BLaER1 (cell line): Measurements from ENCODE around the gene H2BK1.

ENCODE experiments used
- H3K27ac ChIP-seq: shearing (Covaris generic); formaldehyde crosslinking; 2 replicates; pipeline ENCODE4 v1.8.1; 2022
- H3K27me3 ChIP-seq: shearing (Covaris generic); formaldehyde crosslinking; 2 replicates; pipeline ENCODE4 v1.8.1; 2022
- H3K36me3 ChIP-seq: shearing (Covaris generic); formaldehyde crosslinking; 2 replicates; pipeline ENCODE4 v1.8.1; 2022
- H3K4me1 ChIP-seq: shearing (Covaris generic); formaldehyde crosslinking; 2 replicates; pipeline ENCODE4 v1.8.1; 2022
- H3K4me2 ChIP-seq: shearing (Covaris generic); formaldehyde crosslinking; 2 replicates; pipeline ENCODE4 v1.8.1; 2022
- H3K4me3 ChIP-seq: shearing (Covaris generic); formaldehyde crosslinking; 2 replicates; pipeline ENCODE4 v1.8.1; 2022
- H3K9ac ChIP-seq: shearing (Covaris generic); formaldehyde crosslinking; 2 replicates; pipeline ENCODE4 v1.8.1; 2022
- H3K9me3 ChIP-seq: shearing (Covaris generic); formaldehyde crosslinking; 2 replicates; pipeline ENCODE4 v1.8.1; 2022
- H4K20me1 ChIP-seq: shearing (Covaris generic); formaldehyde crosslinking; 2 replicates; pipeline ENCODE4 v1.8.1; 2022
- Cebpa-rat ChIP-seq: shearing (Covaris generic); IDR thresholded peaks from 2 replicates; pipeline ENCODE4 v1.8.1; 2022

H2BK1 gene

DNA sequence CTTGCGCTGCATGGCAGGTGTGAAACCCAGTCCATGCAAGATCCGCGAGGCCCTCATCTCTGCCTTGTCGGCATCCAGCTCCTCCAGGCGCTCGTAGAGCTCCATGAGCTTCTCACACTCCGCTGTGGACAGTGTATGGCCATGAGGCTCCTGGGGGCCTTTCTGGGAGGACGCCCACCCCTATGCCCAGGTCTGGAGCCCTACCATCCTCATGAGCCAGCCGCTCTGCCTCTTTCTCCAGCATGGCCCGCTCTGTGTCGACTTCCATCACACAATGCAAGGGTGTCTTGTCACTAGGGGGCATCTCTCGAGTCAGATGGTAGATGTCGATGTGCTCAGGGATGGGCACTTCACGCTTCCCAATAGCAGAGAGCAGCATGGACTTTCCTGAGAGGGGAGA is 13.4 kb upstream of the H2BK1 start:
- TF ChIP-seq Cebpa-rat, result no peak
- Histone ChIP-seq H4K20me1 (peaks cover 25% of the 10 kb centered on the region), H3K27ac (no peak overlapping the region), H3K27me3 (no peaks in the 10 kb centered on the region), H3K9me3 (no peaks in the 10 kb centered on the region), H3K4me3 (no peak overlapping the region), H3K9ac (no peak overlapping the region), H3K4me1 (peaks cover 23% of the 10 kb centered on the region), H3K36me3 (peaks cover 68% of the 10 kb centered on the region), H3K4me2 (no peak overlapping the region)

- Histone ChIP-seq H3K27me3 (no peaks in the 10 kb centered on the region), H3K36me3 (peaks cover 98% of the 10 kb centered on the region), H3K9me3 (no peaks in the 10 kb centered on the region), H3K4me3 (no peak overlapping the region), H3K4me2 (no peak overlapping the region), H3K9ac (no peak overlapping the region), H3K4me1 (no peaks in the 10 kb centered on the region), H3K27ac (no peak overlapping the region), H4K20me1 (peaks cover 20% of the 10 kb centered on the region)
- TF ChIP-seq Cebpa-rat, result no peak
These were observed 7.9 kb upstream of the H2BK1 start for GRCh38 chr7:151218170-151218569.

GRCh38 chr7:151215396-151215795 is 5.1 kb upstream of the H2BK1 start:
- no peak overlapping the region for H3K4me2 ChIP-seq
- peaks cover 96% of the 10 kb centered on the region for H3K36me3 ChIP-seq
- peaks cover 42% of the 10 kb centered on the region for H4K20me1 ChIP-seq

DNA sequence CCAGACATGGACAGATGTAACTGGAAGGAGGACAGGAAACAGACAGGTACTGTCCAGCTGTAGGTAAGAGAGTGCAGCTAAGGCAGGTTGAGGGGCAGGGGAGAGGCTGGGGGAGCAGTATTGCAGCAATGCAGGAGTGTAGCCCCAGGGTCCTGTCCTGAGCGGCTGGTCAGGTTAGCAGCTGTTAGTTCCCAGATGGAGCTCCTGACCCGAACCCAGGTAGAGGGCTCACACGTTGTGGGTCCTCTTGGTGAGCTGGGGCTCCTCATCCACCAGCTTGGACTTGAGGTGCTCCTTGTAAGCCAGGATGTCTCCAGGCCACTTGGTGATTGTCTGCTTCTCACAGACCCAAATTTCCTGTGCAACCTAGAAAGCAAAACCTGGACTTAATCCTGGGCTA is 3.5 kb upstream of the H2BK1 start:
- no peaks in the 10 kb centered on the region for H3K9me3 ChIP-seq
- no peak overlapping the region for H3K4me3 ChIP-seq
- no peak overlapping the region for H3K27ac ChIP-seq
- no peaks in the 10 kb centered on the region for H3K4me1 ChIP-seq
- peaks cover 42% of the 10 kb centered on the region for H4K20me1 ChIP-seq
- no peak overlapping the region for H3K9ac ChIP-seq
- no peaks in the 10 kb centered on the region for H3K27me3 ChIP-seq
- TF ChIP-seq Cebpa-rat, result no peak
- H3K36me3 ChIP-seq, result peaks cover 80% of the 10 kb centered on the region
- H3K4me2 ChIP-seq, result no peak overlapping the region

More at GRCh38 chr7:151215396-151215795, 5.1 kb upstream of the H2BK1 start:
- Histone ChIP-seq H3K27me3 (no peaks in the 10 kb centered on the region), H3K9ac (no peak overlapping the region), H3K9me3 (no peaks in the 10 kb centered on the region), H3K4me1 (no peaks in the 10 kb centered on the region), H3K27ac (no peak overlapping the region), H3K4me3 (no peak overlapping the region)
- TF ChIP-seq Cebpa-rat, result no peak

DNA sequence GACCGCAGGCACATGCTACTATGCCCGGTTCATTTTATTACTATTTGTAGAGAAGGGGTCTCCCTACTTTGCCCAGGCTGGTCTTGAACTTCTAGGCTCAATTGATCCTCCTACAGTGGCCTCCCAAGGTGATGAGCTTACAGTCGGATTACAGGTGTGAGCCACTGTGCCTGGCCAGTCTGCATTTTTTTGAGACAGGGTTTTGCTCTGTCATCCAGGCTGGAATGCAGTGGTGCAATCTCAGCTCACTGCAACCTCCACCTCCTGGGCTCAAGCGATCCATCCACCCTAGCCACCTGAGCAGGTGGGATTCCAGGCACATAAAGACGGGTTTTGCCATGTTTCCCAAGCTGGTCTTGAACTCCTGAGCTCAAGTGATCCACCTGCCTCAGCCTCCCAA is 2.3 kb upstream of the H2BK1 start:
- H3K27ac ChIP-seq, result no peak overlapping the region
- H3K4me1 ChIP-seq, result peaks cover 5% of the 10 kb centered on the region
- no peaks in the 10 kb centered on the region for H3K9me3 ChIP-seq
- no peak overlapping the region for H3K4me2 ChIP-seq
- no peaks in the 10 kb centered on the region for H3K27me3 ChIP-seq
- no peak overlapping the region for H3K9ac ChIP-seq
- peaks cover 68% of the 10 kb centered on the region for H3K36me3 ChIP-seq
- TF ChIP-seq Cebpa-rat, result no peak
- no peak overlapping the region for H3K4me3 ChIP-seq
- peaks cover 42% of the 10 kb centered on the region for H4K20me1 ChIP-seq

DNA sequence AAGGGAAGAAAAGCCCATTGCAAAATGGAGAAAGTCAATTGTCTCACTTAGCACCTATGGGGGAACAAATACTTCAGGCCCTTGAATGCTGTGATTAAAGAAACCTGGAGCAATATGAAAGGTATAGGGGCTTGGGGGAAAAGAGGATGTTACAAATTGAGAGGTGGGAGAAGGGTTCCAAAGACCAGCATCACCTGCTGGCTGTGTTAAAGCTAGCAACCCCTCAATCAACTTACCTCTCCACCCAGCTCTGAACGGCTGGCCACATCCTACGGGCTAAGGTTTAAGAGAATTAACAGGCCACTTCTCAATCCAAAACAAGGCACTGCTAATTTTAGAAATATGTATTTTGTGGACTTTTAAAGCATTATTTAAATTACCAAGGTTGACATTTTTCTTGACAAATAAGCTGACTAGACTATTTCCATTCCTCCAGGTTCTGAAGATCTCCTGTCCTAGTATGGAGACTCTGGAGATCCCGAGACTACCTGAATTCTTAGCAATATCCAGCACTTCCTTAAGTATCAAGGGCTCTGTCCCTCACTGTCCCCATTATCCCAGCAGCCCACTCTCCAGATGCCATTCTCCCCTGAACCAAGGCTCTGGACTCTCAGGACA is 976 bp upstream of the H2BK1 start:
- peaks cover 17% of the 10 kb centered on the region for H3K4me1 ChIP-seq
- no peaks in the 10 kb centered on the region for H3K27me3 ChIP-seq
- TF ChIP-seq Cebpa-rat, result no peak
- H3K4me2 ChIP-seq, result no peak overlapping the region
- no peak overlapping the region for H3K4me3 ChIP-seq
- peaks cover 54% of the 10 kb centered on the region for H3K36me3 ChIP-seq
- no peaks in the 10 kb centered on the region for H3K9me3 ChIP-seq
- H3K27ac ChIP-seq, result no peak overlapping the region
- peaks cover 42% of the 10 kb centered on the region for H4K20me1 ChIP-seq
- no peak overlapping the region for H3K9ac ChIP-seq

GRCh38 chr7:151209588-151209987 is 700 bp downstream of the H2BK1 start:
- Histone ChIP-seq H3K4me3 (no peak overlapping the region), H3K9me3 (no peaks in the 10 kb centered on the region), H3K4me1 (peaks cover 17% of the 10 kb centered on the region), H3K9ac (no peak overlapping the region), H3K27ac (no peak overlapping the region), H4K20me1 (peaks cover 36% of the 10 kb centered on the region), H3K4me2 (no peak overlapping the region), H3K27me3 (no peaks in the 10 kb centered on the region), H3K36me3 (peaks cover 37% of the 10 kb centered on the region)
- TF ChIP-seq Cebpa-rat, result no peak

GRCh38 chr7:151208253-151208862 is 1.9 kb downstream of the H2BK1 start:
- Histone ChIP-seq H4K20me1 (peaks cover 26% of the 10 kb centered on the region; the same call in 1 of the 2 replicates), H3K9me3 (no peaks in the 10 kb centered on the region), H3K4me3 (no peak overlapping the region), H3K27me3 (peaks cover 3% of the 10 kb centered on the region; the same call in 1 of the 2 replicates), H3K36me3 (peaks cover 25% of the 10 kb centered on the region), H3K27ac (no peak overlapping the region), H3K9ac (no peak overlapping the region), H3K4me1 (peaks cover 17% of the 10 kb centered on the region), H3K4me2 (peak overlapping the region; percentile 70; the same call in 1 of the 2 replicates)
- no peak for TF ChIP-seq Cebpa-rat

GRCh38 chr7:151207804-151208203 is 2.5 kb downstream of the H2BK1 start:
- no peak overlapping the region for H3K27ac ChIP-seq
- H3K9me3 ChIP-seq, result no peaks in the 10 kb centered on the region
- peaks cover 17% of the 10 kb centered on the region for H3K4me1 ChIP-seq
- H4K20me1 ChIP-seq, result peaks cover 21% of the 10 kb centered on the region; the same call in 1 of the 2 replicates
- no peak for TF ChIP-seq Cebpa-rat
- H3K27me3 ChIP-seq, result peaks cover 9% of the 10 kb centered on the region; the same call in 1 of the 2 replicates
- H3K9ac ChIP-seq, result no peak overlapping the region
- H3K4me2 ChIP-seq, result peak overlapping the region; percentile 70
- peaks cover 20% of the 10 kb centered on the region for H3K36me3 ChIP-seq
- H3K4me3 ChIP-seq, result no peak overlapping the region

DNA sequence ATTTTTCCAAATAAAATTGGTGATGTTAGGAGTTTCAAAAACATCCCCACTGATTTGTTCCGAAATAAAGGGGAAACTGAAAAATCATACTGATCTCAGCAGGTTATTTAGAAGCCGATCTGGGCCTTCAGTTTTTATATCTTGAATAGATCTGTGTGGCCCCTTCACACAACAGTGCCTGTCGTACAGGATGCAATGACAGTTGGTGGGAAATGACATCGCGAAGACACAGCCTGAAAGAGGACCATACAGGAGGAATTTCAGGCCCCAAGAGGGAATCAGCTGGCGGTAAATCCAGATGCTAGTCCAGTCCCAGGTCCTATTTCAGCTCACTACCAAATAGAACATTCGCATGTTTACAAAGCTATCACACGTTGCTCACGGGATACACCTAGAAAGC is 3.0 kb downstream of the H2BK1 start:
- H3K9ac ChIP-seq, result no peak overlapping the region
- no peak for TF ChIP-seq Cebpa-rat

More for the DNA sequence above, 3.0 kb downstream of the H2BK1 start:
- Histone ChIP-seq H3K4me3 (no peak overlapping the region), H3K27me3 (peaks cover 12% of the 10 kb centered on the region; the same call in 1 of the 2 replicates), H3K4me2 (peak overlapping the region; percentile 70), H3K4me1 (peaks cover 17% of the 10 kb centered on the region), H4K20me1 (peaks cover 16% of the 10 kb centered on the region; the same call in 1 of the 2 replicates), H3K36me3 (peaks cover 15% of the 10 kb centered on the region), H3K27ac (no peak overlapping the region), H3K9me3 (no peaks in the 10 kb centered on the region)
